PFSK-1 (cell line): ENCODE data around the gene MEP1A.

Experiments used
- FOXP2 ChIP-seq: optimal IDR thresholded peaks from 2 replicates; pipeline ENCODE3; 2011; ENCODE audit warnings: borderline replicate concordance, control low read depth, inconsistent platforms; ENCODE audit not compliant: insufficient read depth; ENCODE audit errors: extremely low read length, extremely low read depth
- POLR2AphosphoS5 ChIP-seq: IDR thresholded peaks from 2 replicates; pipeline ENCODE4 v1.6.1; 2012; ENCODE audit warnings: low read depth, mild to moderate bottlenecking, control low read depth, low read length, moderate library complexity
- REST ChIP-seq, 2 experiments: IDR thresholded peaks; 2 replicates each; pipeline versions ENCODE4 v1.6.1 to v1.8.0; 2011 to 2012; ENCODE audit warnings: low read depth in 2 of 2, low read length in 2 of 2, control low read depth in 1 of 2, inconsistent platforms in 1 of 2, mild to moderate bottlenecking in 1 of 2, moderate library complexity in 1 of 2; ENCODE audit not compliant: insufficient read depth in 1 of 2
- SIN3A ChIP-seq: IDR thresholded peaks from 2 replicates; pipeline ENCODE4 v1.6.1; 2012; ENCODE audit warnings: mild to moderate bottlenecking, low read length, moderate library complexity, borderline replicate concordance; ENCODE audit not compliant: insufficient read depth
- TAF1 ChIP-seq: IDR thresholded peaks from 2 replicates; pipeline ENCODE4 v1.6.1; 2012; ENCODE audit warnings: low read length, control low read depth, borderline replicate concordance; ENCODE audit not compliant: insufficient read depth

The MEP1A gene

GRCh38 chr6:46788791-46789190 lies 4.4 kb upstream of the MEP1A start:
- no peak for TF ChIP-seq POLR2AphosphoS5
- TF ChIP-seq REST (IDR thresholded peaks at IDR 0.05; ENCODE audit: insufficient read depth in 1 of 2, low read depth in 2 of 2, low read length in 2 of 2) = no peak
- no peak for TF ChIP-seq TAF1
- TF ChIP-seq SIN3A = no peak
- no peak for TF ChIP-seq FOXP2

GRCh38 chr6:46789434-46790354 lies 3.5 kb upstream of the MEP1A start:
- TF ChIP-seq REST (IDR thresholded peaks at IDR 0.05; ENCODE audit: insufficient read depth in 1 of 2, low read depth in 2 of 2, low read length in 2 of 2) (no peak), TAF1 (no peak), FOXP2 (no peak), POLR2AphosphoS5 (no peak), SIN3A (no peak)

GRCh38 chr6:46790355-46790874 lies 2.8 kb upstream of the MEP1A start:
- no peak for TF ChIP-seq SIN3A
- no peak for TF ChIP-seq FOXP2
- no peak for TF ChIP-seq POLR2AphosphoS5
- no peak for TF ChIP-seq REST (IDR thresholded peaks at IDR 0.05; ENCODE audit: insufficient read depth in 1 of 2, low read depth in 2 of 2, low read length in 2 of 2)
- no peak for TF ChIP-seq TAF1

GRCh38 chr6:46792635-46793034 lies 554 bp upstream of the MEP1A start:
- TF ChIP-seq POLR2AphosphoS5 = no peak
- TF ChIP-seq SIN3A = no peak
- no peak for TF ChIP-seq TAF1
- TF ChIP-seq REST (IDR thresholded peaks at IDR 0.05; ENCODE audit: insufficient read depth in 1 of 2, low read depth in 2 of 2, low read length in 2 of 2) = no peak
- TF ChIP-seq FOXP2 = no peak
